LNCAP (cell line): Measurements from ENCODE around the gene TENM3.

Source experiments
- CTCF ChIP-seq: fragments of 450-650 bp; IDR thresholded peaks from 2 replicates; pipeline ENCODE4 v1.5.1; 2017; ENCODE audit warnings: mild to moderate bottlenecking

TENM3 gene

GRCh38 chr4:182219411-182220056 lies 23.7 kb upstream of the TENM3 start:
- TF ChIP-seq CTCF: no peak

GRCh38 chr4:182221987-182222386 lies 21.2 kb upstream of the TENM3 start:
- no peak for TF ChIP-seq CTCF

- no peak for TF ChIP-seq CTCF
These were observed 20.4 kb upstream of the TENM3 start for GRCh38 chr4:182222766-182223165.

GRCh38 chr4:182223708-182224107 lies 19.5 kb upstream of the TENM3 start:
- no peak for TF ChIP-seq CTCF

- TF ChIP-seq CTCF: no peak
These were observed 18.9 kb upstream of the TENM3 start for GRCh38 chr4:182224192-182224850.

- TF ChIP-seq CTCF: no peak
These were observed 17.8 kb upstream of the TENM3 start for GRCh38 chr4:182225257-182225852.

GRCh38 chr4:182227611-182228010 lies 15.6 kb upstream of the TENM3 start:
- TF ChIP-seq CTCF: no peak
